ENCODE data around the gene GAL3ST3. TPM values are rescaled to one million over a fixed set of nuclear protein-coding genes. Genes with fewer than 3 reads are reported as not detected.

The GAL3ST3 gene
- total and polyA plus RNA-seq, 2 donors (not counting 1 experiment from before 2014, with no cell fraction given) = not detected

- Histone ChIP-seq H4K20me1 (ENCODE audit: control insufficient read depth, extremely low read depth, insufficient read depth, low read length) (peaks cover 2% of the 10 kb centered on the region), H3K27me3 (ENCODE audit: control insufficient read depth, insufficient read depth, low read length) (no peaks in the 10 kb centered on the region), H3K4me3 (replicated peaks in 1 of 4; ENCODE audit: control extremely low read depth in 1 of 4, insufficient read depth in 1 of 4, low read depth in 3 of 4, low read length in 4 of 4) (no peak overlapping the region), H3K27ac (ENCODE audit: insufficient read depth, low read length) (no peak overlapping the region), H3K4me1 (ENCODE audit: control insufficient read depth, extremely low read depth, insufficient read depth, low read length) (no peaks in the 10 kb centered on the region), H3K9me3 (ENCODE audit: control insufficient read depth, insufficient read depth, low read depth, low read length) (no peaks in the 10 kb centered on the region), H3K36me3 (ENCODE audit: control insufficient read depth, insufficient read depth, low read length) (peaks cover 21% of the 10 kb centered on the region), H2AFZ (ENCODE audit: low read length) (no peak overlapping the region), H3K9ac (ENCODE audit: insufficient read depth, low read length) (no peak overlapping the region), H3K79me2 (ENCODE audit: control insufficient read depth, insufficient read depth, low read length) (no peaks in the 10 kb centered on the region), H3K4me2 (ENCODE audit: extremely low read depth, insufficient read depth, low read length) (no peak overlapping the region)
- no peak for TF ChIP-seq EZH2 (IDR thresholded peaks at IDR 0.05; ENCODE audit: low read length, missing control alignments)
- TF ChIP-seq CTCF (conservative IDR thresholded peaks at IDR 0.05 in 1 of 2, IDR thresholded peaks at IDR 0.05 in 1 of 2; ENCODE audit: low read depth in 1 of 2, low read length in 2 of 2) = no peak
- no peak for DNase-seq (ENCODE audit: low read depth in 2 of 2)
These were observed 13.4 kb upstream of the GAL3ST3 start for GRCh38 chr11:66062408-66062807.

DNA sequence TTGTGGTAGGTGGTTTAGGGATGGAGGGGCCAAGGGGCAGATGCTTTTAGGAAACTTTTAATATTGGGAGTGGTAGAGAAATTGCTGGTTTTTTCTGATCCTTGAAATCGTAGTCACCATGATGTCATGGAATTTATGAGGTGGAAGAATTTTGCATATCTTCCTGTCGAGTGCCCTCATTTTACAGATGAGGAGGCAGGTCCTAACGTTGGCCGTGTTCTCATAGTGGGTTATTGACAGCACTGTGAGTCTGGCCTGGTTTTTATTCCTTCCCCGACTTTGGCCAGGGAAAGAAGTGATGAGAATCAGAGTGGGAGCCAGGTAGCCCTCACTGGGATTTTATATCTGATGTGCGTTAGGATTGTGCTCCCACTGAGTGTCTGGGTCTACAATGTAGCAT, 12.3 kb upstream of the GAL3ST3 start:
- no peak for DNase-seq (ENCODE audit: low read depth in 2 of 2)
- peaks cover 19% of the 10 kb centered on the region for H3K36me3 ChIP-seq (ENCODE audit: control insufficient read depth, insufficient read depth, low read length)
- H3K79me2 ChIP-seq (ENCODE audit: control insufficient read depth, insufficient read depth, low read length) = no peaks in the 10 kb centered on the region
- no peak overlapping the region for H3K9ac ChIP-seq (ENCODE audit: insufficient read depth, low read length)
- no peaks in the 10 kb centered on the region for H3K4me1 ChIP-seq (ENCODE audit: control insufficient read depth, extremely low read depth, insufficient read depth, low read length)
- H3K4me2 ChIP-seq (ENCODE audit: extremely low read depth, insufficient read depth, low read length) = no peak overlapping the region
- no peak overlapping the region for H3K27ac ChIP-seq (ENCODE audit: insufficient read depth, low read length)
- H3K27me3 ChIP-seq (ENCODE audit: control insufficient read depth, insufficient read depth, low read length) = no peaks in the 10 kb centered on the region
- TF ChIP-seq CTCF (conservative IDR thresholded peaks at IDR 0.05 in 1 of 2, IDR thresholded peaks at IDR 0.05 in 1 of 2; ENCODE audit: low read depth in 1 of 2, low read length in 2 of 2) (no peak), EZH2 (IDR thresholded peaks at IDR 0.05; ENCODE audit: low read length, missing control alignments) (no peak)
- peaks cover 2% of the 10 kb centered on the region for H4K20me1 ChIP-seq (ENCODE audit: control insufficient read depth, extremely low read depth, insufficient read depth, low read length)
- H3K4me3 ChIP-seq (replicated peaks in 1 of 4; ENCODE audit: control extremely low read depth in 1 of 4, insufficient read depth in 1 of 4, low read depth in 3 of 4, low read length in 4 of 4) = no peak overlapping the region
- no peaks in the 10 kb centered on the region for H3K9me3 ChIP-seq (ENCODE audit: control insufficient read depth, insufficient read depth, low read depth, low read length)
- no peak overlapping the region for H2AFZ ChIP-seq (ENCODE audit: low read length)

DNA sequence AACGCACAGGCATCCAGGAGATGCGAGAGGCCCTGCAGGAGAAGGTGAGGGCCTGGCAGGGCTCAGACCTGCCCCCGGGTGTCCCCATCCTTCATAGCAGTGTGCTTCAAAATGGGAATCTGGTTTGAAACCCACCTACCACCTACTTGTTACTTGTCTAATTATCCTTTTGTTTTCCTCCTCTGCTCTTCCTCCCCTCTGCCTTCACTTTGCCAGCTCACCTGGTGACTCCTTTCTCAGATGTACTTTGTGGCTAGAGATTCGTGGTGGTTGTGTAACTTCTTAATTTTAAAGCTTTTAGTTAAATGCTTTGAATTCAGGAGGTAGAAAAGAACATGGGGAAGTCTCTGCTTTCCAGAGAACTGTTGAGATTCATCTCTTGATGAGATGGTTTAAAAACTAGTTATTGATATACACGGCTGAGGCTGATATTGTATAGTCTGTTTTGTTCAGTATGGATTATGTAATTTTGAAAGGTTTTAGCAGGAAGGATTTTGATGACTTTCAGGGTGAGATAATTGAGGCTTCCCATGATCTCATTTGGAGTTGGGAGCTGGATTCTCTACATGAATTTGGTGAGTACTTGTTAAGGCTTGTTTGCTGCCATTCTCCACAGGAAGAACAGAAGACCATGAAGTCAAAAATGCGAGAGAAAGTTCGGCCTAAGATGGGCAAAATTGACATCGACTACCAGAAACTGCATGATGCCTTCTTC, 11.2 kb upstream of the GAL3ST3 start:
- Histone ChIP-seq H3K4me1 (ENCODE audit: control insufficient read depth, extremely low read depth, insufficient read depth, low read length) (no peaks in the 10 kb centered on the region), H3K9me3 (ENCODE audit: control insufficient read depth, insufficient read depth, low read depth, low read length) (no peaks in the 10 kb centered on the region), H3K4me3 (replicated peaks in 1 of 4; ENCODE audit: control extremely low read depth in 1 of 4, insufficient read depth in 1 of 4, low read depth in 3 of 4, low read length in 4 of 4) (no peak overlapping the region), H4K20me1 (ENCODE audit: control insufficient read depth, extremely low read depth, insufficient read depth, low read length) (no peaks in the 10 kb centered on the region), H3K4me2 (ENCODE audit: extremely low read depth, insufficient read depth, low read length) (no peak overlapping the region), H3K27ac (ENCODE audit: insufficient read depth, low read length) (no peak overlapping the region), H3K79me2 (ENCODE audit: control insufficient read depth, insufficient read depth, low read length) (peaks cover 5% of the 10 kb centered on the region), H2AFZ (ENCODE audit: low read length) (no peak overlapping the region), H3K9ac (ENCODE audit: insufficient read depth, low read length) (no peak overlapping the region), H3K27me3 (ENCODE audit: control insufficient read depth, insufficient read depth, low read length) (no peaks in the 10 kb centered on the region), H3K36me3 (ENCODE audit: control insufficient read depth, insufficient read depth, low read length) (peaks cover 23% of the 10 kb centered on the region)
- no peak for DNase-seq (ENCODE audit: low read depth in 2 of 2)
- TF ChIP-seq CTCF (conservative IDR thresholded peaks at IDR 0.05 in 1 of 2, IDR thresholded peaks at IDR 0.05 in 1 of 2; ENCODE audit: low read depth in 1 of 2, low read length in 2 of 2) (no peak), EZH2 (IDR thresholded peaks at IDR 0.05; ENCODE audit: low read length, missing control alignments) (no peak)
